Measurements from ENCODE around the gene FRRS1L. TPM values are rescaled to one million over a fixed set of nuclear protein-coding genes. Genes with fewer than 3 reads are reported as not detected.

Gene FRRS1L
- total and polyA plus RNA-seq, 2 of the 4 experiments (the other 2 are of a cell fraction): under 0.01 to 0.05 TPM

DNA sequence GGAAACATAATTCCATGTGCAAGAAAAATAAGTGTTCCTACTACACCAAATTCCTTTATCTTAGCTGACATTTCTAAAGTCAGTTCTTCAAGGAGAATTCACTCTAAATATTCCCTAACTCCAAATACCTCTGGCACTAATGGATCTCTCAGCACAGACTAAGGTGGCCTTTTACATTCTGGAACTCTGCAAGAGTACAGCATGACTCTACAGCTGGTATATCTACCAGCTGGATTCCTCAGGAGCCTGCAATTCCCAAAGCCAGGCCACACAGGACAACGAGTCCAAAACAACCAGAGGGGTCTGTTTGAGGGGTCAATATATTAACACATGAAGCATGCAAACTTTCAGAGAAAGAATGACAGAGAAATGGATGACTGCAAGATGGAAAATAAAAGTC lies 74.5 kb downstream of the FRRS1L start:
- Histone ChIP-seq H2BK15ac (ENCODE audit: low read depth, low read length) (no peak overlapping the region), H2BK120ac (ENCODE audit: low read depth, low read length) (no peak overlapping the region), H3K9me3 (ENCODE audit: control insufficient read depth, insufficient read depth, low read length) (no peaks in the 10 kb centered on the region), H4K20me1 (ENCODE audit: insufficient read depth, low read length) (peaks cover 12% of the 10 kb centered on the region; the same call in 1 of the 2 replicates), H3K56ac (ENCODE audit: extremely low read depth, insufficient read depth, low read length) (no peak overlapping the region), H3K4ac (ENCODE audit: low read depth, low read length) (no peak overlapping the region), H2AK5ac (ENCODE audit: low read depth, low read length) (no peak overlapping the region), H3K4me1 (ENCODE audit: control insufficient read depth, insufficient read depth, low read length) (peaks cover 5% of the 10 kb centered on the region), H3K4me2 (ENCODE audit: low read depth, low read length) (no peak overlapping the region), H2BK5ac (ENCODE audit: low read depth, low read length, poor library complexity, severe bottlenecking) (no peak overlapping the region), H3K23ac (ENCODE audit: low read depth, low read length) (no peak overlapping the region), H4K8ac (ENCODE audit: low read depth in 2 of 2, low read length in 2 of 2) (no peak overlapping the region), H4K5ac (ENCODE audit: low read depth, low read length) (no peak overlapping the region), H3K14ac (replicated peaks; ENCODE audit: low read depth, low read length) (no peak overlapping the region), H4K91ac (ENCODE audit: insufficient read depth, low read depth, low read length) (no peak overlapping the region), H3K36me3 (ENCODE audit: control insufficient read depth, insufficient read depth, low read length) (peaks cover 18% of the 10 kb centered on the region), H3K9ac (ENCODE audit: low read depth, low read length) (no peak overlapping the region), H3K27me3 (ENCODE audit: control insufficient read depth, insufficient read depth, low read length) (no peaks in the 10 kb centered on the region), H2AK9ac (replicated peaks; ENCODE audit: low read depth, low read length, poor library complexity) (no peak overlapping the region), H3K9me1 (ENCODE audit: insufficient read depth, low read length) (peaks cover 16% of the 10 kb centered on the region; the same call in 1 of the 2 replicates), H3K79me1 (ENCODE audit: low read depth in 1 of 2, low read length in 2 of 2) (peaks cover 43 to 71% of the 10 kb centered on the region in 2 experiments), H2BK20ac (ENCODE audit: low read depth, low read length) (no peak overlapping the region), H2AFZ (replicated peaks; ENCODE audit: low read length, poor library complexity) (no peak overlapping the region), H3K27ac (ENCODE audit: insufficient read depth, low read length) (no peak overlapping the region), H3K4me3 (ENCODE audit: insufficient read depth, low read depth, low read length) (no peak overlapping the region), H3K18ac (ENCODE audit: low read depth, low read length) (no peak overlapping the region)
- BruUV-seq (replicated peaks): no TSS peak
- DNase-seq (no peak), ATAC-seq (ENCODE audit: low read depth) (no peak)
- POLR2A ChIA-PET (ENCODE audit: unreplicated experiment): no interaction called here
- in situ Hi-C loops (cut with MboI; ENCODE audit: low sequenced_read_pairs) (no loop called here), intact Hi-C loops (cut with micrococcal nuclease) (no loop called here), dilution Hi-C loops (cut with HindIII; ENCODE audit: low sequenced_read_pairs, unreplicated experiment) (no loop called here)
- CTCF ChIA-PET: no interaction called here
- no CpG with 5 or more reads among the region's 1 CpG for WGBS, 2 experiments (ENCODE audit: extremely low coverage in 2 of 2, insufficient read length in 1 of 2)
- TF ChIP-seq MAFK (IDR thresholded peaks at IDR 0.05; ENCODE audit: low read depth, low read length) (no peak), POLR2A (IDR thresholded peaks at IDR 0.05; ENCODE audit: low read depth, low read length) (no peak)

Measured in IMR-90 (cell line).